Activated T-cell treated with anti-CD3 and anti-CD28 coated beads for 48 hours (primary cell): ENCODE measurements around the gene VILL.
"Not testable (repeated sequence)": the region's sequence is repeated elsewhere in the genome, so short reads cannot be mapped to it uniquely, and the experiment has no call there.

Experiments
- DNase-seq: peaks from one replicate; pipeline ENCODE4 v3.0.0-alpha.2; 2020; ENCODE audit warnings: low read depth

VILL gene

DNA sequence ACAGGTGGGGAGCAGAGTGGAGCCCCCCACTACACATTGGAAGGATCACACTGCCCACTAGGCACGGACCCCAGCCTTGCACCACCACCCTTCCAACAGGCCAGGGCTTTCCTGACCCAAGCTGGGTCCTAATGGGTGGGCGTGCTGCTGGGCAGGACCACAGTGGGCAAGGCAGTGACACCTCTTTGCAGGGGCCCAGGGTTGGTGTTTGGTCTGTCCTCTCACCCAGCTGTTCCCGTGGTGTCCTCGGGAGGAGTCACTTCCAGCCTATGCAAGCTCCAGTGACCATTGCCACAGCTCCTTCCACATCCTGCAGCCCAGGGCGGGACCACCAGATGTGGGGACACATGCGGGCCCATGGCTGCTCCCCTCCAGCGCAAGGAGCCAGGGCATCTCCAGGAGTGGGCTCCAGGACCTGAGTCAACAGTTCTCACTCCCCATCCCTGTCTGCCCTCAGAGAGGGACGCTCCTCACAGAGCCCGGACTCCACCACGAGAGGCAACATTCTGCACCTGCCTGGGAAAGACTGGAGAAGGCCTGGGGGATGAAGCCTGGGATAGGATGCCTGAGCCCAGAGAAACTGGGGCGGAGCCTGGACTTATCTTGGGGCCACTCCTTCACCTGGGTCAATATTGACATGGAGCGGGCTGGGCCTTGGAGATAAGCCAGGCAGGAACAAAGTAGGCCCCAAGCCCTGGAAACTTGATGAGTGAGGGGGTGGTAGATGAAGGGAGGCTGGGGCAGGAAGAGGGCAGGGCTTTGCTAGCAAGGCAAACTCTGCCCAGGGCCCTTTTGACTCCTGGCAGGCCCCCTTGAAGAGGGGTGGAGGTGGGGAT, 3.9 kb upstream of the VILL start:
- DNase-seq = no peak

DNA sequence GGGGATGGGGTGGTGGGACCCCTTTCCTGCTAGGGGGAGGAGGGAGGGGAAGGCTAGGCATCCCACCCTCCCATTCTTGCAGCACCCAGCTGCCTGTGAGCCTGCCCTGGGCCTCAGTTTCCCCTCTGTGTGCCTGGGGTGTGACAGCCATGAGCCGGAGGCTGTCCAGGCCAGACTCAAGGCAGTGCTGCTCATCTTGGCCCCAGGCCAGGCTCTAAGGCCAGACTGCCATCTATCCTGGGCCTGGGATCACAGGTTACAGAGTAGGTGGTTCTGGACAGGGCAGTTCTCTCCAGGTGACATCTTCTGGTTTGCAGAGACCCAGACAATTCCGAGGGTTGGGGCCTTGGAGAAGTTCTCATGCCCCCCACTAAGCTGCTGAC, 3.3 kb upstream of the VILL start:
- DNase-seq = no peak

DNA sequence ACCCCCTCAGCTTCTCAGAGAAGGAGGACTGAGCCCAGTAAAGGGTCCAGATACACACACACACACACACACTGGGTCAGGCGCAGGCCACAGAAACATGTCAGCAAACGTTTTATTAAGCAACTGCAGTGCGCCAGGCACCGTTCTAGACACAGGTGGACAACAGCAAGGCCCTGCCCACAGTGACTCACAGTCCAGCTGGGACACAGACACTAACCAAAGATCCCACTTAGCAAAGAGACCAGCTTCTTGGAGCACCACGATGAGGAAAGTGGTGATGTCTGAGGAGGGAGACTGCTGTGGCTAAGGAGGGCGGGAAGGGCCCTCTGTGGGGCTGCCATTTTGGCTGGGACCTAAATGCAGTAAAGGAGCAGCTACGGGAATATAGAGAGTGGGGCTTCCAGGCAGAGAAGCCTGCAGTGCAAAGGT, 2.8 kb upstream of the VILL start:
- no peak for DNase-seq

DNA sequence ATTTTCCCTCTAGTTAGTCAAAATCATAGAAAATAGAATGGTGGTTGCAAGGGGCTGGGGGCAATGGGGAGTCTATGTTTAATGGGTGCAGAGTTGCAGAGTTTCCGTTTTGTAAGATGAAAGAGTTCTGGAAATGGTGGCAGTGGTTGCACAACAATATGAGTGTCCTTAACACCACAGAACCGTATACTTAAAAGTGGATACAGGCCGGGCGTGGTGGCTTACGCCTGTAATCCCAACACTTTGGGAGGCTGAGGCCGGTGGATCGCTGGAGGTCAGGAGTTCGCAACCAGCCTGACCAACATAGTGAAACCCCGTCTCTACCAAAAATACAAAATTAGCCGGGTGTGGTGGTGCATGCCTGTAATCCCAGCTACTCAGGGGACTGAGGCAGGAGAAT, 2.2 kb upstream of the VILL start:
- DNase-seq = not testable (repeated sequence)

DNA sequence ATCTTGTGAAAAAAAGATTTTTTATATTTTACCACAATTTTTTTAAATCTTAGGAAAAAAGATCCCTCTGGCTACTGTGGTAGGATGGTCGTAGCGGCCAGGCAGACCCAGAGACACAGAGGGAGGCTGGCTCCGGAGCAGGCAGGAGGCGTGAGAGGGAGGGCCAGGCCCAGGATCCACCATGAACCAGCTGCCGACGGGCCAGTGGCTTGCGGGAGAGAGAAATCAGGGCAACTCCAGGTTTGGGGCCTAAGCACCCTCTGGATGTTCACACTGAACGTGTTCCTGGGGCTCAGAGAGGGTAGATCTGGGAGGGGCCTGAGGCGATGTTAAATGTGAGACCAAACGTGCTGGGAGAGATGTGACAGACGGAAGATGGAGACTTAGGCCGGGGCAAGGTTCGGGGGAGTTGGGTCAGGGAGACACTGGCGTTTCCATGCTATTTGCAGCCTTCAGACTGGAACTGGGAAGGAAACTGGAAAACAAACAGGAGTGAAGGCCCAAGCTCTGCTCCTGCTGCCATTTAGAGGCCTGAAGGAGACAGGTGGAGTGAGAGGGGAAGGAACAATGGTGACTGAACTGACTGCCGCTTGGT, 1.6 kb upstream of the VILL start:
- DNase-seq = no peak

DNA sequence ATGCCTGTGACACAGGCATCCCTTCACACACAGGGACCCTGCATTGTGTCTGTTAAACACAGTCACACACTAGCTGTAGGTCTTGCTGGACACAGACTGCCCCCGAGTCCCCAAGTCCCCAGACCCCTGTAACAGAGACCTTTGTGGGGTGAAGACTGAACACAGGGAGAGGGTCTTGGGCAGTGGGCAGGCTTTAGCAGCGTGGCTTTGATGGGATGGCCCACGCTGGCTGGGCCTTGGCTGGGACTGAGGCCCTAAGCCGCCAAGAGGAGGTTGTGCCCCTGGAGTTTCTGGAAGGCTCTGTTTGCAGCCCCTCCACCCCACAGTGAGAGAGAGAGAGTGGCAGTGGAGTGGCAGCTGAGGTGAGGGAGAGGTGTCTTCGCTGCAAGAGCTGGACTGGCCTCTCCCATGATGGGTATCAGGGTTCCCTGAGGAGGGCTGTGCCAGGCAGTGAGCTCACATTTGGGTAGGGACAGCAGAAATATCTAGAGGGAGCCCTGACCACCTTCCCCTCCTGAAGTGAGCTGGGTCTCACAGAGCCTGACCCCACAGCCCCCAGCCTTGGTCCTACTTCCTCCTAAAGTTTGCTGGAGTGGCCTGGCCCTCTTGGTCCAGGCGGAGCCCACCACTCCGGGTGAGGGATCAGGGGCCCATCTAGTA, 635 bp upstream of the VILL start:
- DNase-seq = no peak

DNA sequence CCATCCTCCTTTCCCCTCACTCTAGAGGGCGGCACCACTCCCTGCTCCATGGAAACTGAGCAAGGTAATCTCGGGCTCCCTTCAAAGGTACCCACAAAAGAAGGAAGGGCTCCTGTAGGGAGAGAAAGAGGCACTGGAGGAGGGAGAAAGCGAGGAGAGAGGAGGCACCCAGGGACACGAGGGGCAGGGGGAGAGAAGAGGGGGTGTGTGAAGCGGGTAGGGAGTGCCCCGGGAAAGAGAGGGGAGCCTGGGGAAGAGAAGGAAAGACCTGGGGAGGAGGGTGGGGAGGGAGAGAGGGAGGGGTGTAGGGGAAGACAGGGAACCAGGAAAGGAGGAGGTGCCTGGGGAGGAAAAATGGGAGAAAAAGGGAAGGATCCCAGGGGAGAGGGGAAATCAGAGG, 523 bp downstream of the VILL start:
- no peak for DNase-seq

DNA sequence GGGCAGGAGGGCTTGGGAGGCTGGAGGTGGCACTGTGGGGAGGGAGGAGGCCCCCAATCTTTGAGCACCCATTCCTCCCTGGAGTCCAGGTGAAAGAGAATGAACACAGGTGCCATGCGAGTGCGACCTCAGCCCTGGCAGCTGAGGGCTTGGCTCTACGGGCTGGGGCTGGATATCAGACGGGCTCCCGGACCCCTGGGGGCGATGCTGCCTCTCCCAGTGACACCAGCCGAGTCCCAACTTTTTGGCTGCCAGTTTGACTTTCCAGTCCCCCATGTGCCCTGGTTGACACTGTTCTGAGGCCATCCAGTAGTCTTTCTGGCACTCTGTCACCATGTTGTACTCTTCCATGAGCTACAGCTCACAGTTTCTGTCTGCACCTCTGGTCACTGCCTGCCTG, 1.2 kb downstream of the VILL start:
- DNase-seq = no peak

DNA sequence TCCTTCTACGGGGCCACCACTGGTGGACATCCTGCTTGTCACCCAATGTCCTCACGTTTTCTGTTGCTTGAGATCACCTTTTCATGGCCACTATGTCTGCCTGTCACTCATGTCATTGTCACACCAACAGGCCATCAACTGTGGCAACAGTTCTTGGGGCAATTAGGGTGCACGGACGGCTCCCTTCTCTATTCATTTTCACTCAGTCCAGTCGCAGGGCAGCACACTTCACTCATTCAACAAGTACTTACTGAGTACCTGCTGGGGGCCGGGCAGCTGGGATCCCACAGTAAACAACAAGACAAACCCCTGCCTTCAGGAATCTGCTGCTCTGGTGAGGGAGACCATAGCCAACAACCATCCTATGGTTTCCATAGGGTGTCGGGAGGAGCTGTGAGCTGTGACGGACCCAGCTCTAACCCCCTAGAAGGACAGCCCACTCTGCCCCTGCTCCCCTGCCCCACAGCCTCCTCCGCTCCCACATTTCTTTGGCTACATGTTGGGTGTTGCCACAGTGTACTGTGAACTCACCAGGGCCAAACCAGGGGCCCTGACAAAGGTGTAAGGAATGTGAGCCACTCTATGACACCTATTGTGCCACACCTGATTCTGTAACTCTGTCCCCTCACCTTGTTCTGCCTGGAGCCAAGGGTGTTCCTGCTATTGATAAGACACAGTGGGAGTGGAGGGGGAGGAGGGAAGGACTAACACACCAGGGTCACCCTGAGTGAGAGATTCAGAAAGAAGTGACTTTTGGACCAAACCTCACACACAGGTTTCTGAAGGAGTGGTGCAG, 1.9 kb downstream of the VILL start:
- DNase-seq = no peak

DNA sequence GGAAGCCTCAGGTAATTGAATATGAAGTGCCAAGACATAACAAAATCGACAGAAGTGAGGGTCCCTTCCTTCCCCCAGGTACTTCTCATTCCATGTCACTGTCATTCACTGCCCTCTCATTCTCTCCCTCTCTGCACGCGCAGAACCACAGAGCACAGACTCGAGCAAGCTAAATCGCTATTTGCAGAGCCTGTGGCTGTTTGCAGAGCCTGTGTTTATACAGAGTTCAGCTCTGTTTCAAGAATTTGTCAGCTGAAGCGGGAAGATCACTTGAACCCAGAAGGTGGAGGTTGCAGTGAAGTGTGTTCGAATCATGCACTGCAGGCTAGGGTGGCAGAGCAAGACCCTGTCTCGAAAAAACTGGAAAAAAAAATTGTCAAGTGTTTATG, 2.5 kb downstream of the VILL start:
- DNase-seq = no peak

DNA sequence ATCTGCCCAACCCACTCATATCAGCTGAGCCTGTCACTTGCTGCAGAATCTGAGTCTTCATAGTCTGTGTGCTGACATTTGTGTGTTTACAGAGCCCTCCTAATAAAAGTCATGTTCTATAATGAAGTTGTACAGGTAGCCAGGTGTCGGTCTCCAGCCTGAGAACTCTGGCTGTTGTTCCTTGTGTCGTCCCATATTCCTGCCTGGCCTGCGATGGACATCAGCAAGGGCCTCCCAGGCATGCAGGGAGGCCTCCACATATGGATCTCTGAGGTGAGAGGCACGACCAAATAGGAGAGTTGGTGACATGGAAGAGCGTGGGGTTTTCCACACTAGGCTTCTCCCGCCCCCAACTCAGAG, 2.9 kb downstream of the VILL start:
- DNase-seq = no peak

DNA sequence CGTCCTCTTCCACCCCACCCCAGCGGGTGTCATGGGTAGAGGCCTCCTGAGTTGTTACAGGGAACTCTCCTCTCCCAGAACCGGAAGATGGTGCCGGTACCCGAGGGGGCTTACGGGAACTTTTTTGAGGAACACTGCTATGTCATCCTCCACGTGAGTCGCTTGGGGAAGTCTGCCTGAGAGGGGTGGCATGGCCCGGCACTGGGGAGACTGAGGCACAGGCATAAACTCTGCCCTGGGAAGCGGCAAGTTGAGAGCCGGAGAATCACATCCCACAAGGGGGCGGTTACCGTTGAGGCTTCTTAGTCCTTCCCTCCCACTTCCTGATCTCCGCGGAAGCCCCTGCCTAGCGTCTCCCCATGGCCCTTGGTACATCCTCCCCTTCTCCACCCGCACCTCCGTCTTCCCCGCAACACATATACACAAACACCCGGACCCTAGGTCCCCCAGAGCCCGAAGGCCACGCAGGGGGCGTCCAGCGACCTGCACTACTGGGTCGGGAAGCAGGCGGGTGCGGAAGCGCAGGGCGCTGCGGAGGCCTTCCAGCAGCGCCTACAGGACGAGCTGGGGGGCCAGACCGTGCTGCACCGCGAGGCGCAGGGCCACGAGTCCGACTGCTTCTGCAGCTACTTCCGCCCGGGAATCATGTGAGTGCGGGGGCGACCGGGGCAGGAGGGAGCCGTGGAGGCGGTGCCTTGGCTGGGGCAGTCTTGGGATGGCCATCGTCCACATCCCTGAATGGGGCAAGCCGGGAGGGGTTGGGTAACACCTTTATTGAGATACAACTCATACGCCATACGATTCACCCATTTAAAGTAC, 3.4 kb downstream of the VILL start:
- peak; percentile 74 for DNase-seq

DNA sequence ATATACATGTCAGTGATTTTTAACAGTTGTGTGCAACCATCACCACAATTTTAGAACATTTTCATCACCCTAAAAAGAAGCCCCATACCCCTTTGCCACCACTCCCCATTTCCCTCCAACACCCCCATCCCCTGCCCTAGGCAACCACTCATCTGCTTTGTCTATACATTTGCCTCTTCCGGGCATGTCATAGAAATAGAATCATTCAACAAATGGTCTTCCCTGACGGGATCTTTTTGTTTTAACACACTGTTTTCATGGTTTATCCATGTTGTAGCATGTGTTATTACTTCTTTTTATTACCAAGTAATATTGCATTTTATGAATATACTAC, 4.0 kb downstream of the VILL start:
- DNase-seq = no peak

DNA sequence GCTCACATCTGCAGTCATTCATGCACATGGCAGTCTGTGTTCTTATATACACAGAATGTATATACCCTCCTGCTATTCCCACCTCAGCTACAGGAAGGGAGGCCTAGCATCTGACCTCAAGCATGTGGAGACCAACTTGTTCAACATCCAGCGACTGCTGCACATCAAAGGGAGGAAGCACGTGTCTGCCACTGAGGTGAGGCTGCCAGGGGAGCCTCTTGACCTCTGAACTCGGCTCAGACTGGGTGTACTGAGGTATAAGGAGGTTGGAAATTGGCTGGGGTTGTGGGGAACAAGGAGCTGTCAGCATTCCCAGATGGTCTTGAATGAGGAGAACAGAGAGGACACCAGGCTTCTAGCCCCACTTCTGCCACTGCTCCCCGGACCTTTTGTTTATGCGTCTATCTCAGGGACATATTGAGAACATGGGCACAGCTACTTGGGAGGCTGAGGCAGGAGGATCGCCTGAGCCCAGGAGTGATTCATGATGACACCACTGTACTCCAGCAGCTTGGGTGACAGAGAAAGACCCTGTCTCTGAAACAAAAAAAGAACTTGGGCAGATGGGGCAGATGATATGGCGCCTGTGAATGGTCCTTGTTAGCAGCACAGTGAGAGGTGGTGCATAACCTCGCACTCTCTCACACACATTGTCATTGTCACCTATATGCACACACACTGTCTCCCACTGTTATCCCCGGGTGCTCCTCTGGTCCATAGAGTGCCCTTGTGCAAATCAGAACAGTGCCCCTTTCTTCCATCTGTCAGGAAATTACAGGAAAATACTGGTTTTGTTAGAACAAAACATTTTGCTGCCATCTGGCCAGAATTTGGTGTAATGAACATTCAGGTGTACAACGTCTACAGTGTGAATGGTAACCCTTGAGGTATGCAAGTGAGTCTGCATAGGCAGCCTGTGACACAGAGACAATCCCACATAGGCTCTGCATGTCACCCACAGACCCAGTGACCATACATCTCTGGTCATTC, 5.4 kb downstream of the VILL start:
- DNase-seq = no peak

DNA sequence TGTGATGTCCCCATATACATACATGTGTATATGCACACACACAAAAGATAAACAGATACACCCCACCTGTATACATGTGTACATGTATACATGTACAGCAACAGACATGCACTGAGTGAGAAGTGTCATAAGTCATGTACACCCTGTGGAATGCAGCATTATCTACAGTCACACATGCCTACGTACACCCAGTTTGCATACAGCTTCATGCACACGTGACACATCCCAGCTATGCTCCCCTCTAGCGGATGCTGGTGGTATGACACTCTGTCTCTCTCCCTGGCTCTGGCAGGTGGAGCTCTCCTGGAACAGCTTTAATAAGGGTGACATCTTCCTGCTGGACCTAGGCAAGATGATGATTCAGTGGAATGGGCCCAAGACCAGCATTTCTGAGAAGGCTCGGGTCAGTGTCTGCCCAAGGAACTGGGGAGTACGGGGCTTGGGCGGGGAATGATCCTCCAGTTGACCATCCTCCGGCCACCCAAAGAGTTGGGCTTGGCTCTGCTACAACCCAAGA, 6.3 kb downstream of the VILL start:
- peak; percentile 82 for DNase-seq

DNA sequence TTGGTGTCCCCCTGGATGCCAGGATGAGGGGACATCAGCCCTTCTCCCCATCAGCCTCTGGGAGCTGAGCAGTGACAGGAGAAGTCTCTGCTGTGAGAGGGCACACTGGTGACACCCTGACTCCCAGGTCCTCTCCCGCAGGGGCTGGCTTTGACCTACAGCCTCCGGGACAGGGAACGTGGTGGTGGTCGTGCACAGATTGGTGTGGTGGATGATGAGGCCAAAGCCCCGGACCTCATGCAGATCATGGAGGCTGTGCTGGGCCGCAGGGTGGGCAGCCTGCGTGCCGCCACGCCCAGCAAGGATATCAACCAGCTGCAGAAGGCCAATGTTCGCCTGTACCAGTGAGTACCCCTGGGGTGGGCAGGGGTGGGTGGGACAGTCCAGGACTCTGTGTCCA, 6.8 kb downstream of the VILL start:
- DNase-seq = no peak

DNA sequence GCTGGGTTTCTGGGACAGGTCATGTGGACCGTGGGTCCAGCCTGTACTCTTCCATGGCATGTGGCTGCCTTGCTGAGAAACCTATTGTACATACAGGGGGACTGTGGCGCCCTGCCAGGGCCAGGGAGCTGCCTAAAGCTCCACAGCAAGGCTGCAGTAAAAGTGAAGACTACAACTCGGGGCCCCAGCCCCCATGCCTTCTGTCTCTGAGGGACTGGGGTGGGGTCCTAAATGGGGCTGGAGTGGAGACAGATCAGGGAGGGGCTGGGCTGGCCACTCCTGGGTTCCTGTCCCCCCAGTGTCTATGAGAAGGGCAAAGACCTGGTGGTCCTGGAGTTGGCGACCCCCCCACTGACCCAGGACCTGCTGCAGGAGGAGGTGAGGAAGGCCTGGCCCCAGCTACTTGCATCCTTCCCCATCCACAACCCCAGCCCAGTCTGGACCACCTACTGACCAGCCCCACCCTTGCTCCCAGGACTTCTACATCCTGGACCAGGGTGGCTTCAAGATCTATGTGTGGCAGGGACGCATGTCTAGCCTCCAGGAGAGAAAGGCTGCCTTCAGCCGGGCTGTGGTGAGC, 7.3 kb downstream of the VILL start:
- no peak for DNase-seq

DNA sequence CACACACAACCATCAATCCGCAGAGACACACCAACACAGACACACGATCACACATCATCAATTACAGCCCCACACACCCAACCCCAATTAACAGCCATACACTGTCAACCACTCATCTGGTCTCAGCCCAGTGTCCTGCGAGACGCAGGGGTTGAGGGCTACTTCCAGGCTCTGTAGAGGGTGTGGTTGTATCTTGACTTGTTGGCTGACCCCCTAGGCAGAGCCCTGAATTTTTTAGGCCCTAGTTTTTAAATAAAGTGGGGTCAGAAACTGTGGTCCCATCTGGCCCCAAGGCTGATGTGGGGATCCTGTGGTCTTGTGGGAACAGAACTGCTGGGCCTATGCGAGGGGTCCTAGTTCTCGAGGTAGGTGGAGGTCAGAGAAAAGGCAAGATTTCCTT, 9.2 kb downstream of the VILL start:
- no peak for DNase-seq

DNA sequence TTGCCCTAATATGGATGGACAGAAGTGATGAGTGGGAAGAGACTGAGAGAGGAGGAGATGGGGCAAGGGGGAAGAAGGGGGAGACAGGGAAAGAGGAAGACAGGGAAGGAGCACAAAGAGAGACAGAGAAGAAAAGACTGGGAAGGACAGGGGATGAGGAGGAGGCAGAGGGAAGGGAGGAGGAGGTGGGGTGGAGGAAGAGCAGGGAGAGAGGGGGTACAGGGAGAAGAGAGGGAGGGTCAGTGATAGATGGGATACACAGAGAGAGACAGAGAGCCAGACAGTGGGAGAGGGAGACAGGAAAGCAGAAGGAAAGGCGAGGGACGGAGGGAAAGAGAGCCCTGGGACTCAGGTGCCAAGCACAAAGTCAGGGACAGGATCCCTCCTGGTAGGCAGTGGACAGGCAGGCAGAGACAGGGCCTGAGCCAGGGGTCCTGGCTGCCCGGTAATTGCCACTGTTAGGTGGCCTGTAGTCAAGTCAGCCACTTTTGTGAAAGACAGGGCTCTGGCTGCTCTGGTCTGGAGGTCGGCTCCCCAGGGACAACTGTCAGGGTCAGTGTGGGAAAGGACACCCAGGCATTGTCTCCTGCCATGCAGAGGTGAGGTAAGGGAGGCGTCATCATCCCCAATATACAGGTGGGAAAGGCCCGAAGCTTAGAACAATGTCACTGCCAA, 9.8 kb downstream of the VILL start:
- no peak for DNase-seq
